Progenitor cell of endocrine pancreas (in vitro differentiated cells): Measurements from ENCODE around the gene ANKRD29. TPM values are rescaled to one million over a fixed set of nuclear protein-coding genes. Genes with fewer than 3 reads are reported as not detected.

ENCODE experiments used
- DNase-seq: peaks from one replicate; pipeline ENCODE4 v3.0.0; 2021; ENCODE audit warnings: low spot score; ENCODE audit not compliant: unreplicated experiment
- H3K27ac Mint-ChIP-seq: 2 replicates; pipeline ENCODE4 v1.8.0; 2021; ENCODE audit warnings: mild to moderate bottlenecking, moderate library complexity, mixed read lengths
- H3K27me3 Mint-ChIP-seq: 2 replicates; pipeline ENCODE4 v1.8.0; 2021; ENCODE audit warnings: mixed read lengths
- H3K36me3 Mint-ChIP-seq: 2 replicates; pipeline ENCODE4 v1.8.0; 2022; ENCODE audit warnings: mixed read lengths; ENCODE audit not compliant: insufficient read depth
- H3K4me1 Mint-ChIP-seq: 2 replicates; pipeline ENCODE4 v1.8.0; 2021; ENCODE audit warnings: low read depth, mixed read lengths
- H3K4me3 Mint-ChIP-seq: 2 replicates; pipeline ENCODE4 v1.8.0; 2021; ENCODE audit warnings: low read depth, mild to moderate bottlenecking, moderate library complexity, mixed read lengths
- H3K9me3 Mint-ChIP-seq: 2 replicates; pipeline ENCODE4 v1.8.0; 2021; ENCODE audit warnings: low read depth, mixed read lengths
- total RNA-seq: library from RNA; stranded (reverse); gene quantifications from 2 replicates; pipeline ENCODE4 v1.2.1, GENCODE V29; 2021
- TF ChIP-seq, protein P1 (sequence below): fragments of 200-600 bp; sonication (generic); IDR thresholded peaks from one replicate; pipeline ENCODE4 v1.5.0; 2021; ENCODE audit warnings: antibody characterized with exemption, mild to moderate bottlenecking; ENCODE audit not compliant: unreplicated experiment

Gene ANKRD29
- total RNA-seq, 1 donor from 2014 or later: 0.41 TPM

DNA sequence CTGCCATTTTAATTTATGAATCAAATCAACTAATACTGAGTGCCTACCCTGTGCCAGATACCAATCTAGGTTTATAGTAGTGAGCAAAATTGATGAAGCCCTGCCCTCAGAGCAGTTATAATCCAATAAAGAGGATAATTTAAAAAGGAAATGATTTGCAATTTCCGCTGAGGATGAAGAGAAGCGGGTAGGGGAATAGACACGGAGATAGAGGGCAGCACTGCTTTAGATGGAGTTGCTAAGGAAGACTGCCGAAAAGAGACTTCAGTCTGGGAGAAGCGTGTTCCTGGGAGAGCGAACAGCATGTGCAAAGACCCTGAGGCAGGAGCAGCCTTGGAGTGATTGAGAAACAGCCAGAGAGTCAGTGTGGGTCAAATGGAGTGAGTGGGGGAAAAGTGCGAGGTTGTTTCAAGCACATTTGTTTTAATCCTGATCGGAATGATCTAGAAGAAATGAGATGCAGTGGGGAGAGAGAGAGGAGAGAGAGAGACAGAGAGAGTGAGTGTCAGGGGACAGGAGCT, 38.9 kb upstream of the ANKRD29 start:
- Mint-ChIP-seq H3K4me3 (no peak overlapping the region), H3K4me1 (no peaks in the 10 kb centered on the region), H3K27ac (no peak overlapping the region), H3K36me3 (no peaks in the 10 kb centered on the region), H3K9me3 (no peaks in the 10 kb centered on the region), H3K27me3 (peaks cover 30% of the 10 kb centered on the region)
- TF ChIP-seq, protein P1, sequence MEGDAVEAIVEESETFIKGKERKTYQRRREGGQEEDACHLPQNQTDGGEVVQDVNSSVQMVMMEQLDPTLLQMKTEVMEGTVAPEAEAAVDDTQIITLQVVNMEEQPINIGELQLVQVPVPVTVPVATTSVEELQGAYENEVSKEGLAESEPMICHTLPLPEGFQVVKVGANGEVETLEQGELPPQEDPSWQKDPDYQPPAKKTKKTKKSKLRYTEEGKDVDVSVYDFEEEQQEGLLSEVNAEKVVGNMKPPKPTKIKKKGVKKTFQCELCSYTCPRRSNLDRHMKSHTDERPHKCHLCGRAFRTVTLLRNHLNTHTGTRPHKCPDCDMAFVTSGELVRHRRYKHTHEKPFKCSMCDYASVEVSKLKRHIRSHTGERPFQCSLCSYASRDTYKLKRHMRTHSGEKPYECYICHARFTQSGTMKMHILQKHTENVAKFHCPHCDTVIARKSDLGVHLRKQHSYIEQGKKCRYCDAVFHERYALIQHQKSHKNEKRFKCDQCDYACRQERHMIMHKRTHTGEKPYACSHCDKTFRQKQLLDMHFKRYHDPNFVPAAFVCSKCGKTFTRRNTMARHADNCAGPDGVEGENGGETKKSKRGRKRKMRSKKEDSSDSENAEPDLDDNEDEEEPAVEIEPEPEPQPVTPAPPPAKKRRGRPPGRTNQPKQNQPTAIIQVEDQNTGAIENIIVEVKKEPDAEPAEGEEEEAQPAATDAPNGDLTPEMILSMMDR: no peak
- no peak for DNase-seq

DNA sequence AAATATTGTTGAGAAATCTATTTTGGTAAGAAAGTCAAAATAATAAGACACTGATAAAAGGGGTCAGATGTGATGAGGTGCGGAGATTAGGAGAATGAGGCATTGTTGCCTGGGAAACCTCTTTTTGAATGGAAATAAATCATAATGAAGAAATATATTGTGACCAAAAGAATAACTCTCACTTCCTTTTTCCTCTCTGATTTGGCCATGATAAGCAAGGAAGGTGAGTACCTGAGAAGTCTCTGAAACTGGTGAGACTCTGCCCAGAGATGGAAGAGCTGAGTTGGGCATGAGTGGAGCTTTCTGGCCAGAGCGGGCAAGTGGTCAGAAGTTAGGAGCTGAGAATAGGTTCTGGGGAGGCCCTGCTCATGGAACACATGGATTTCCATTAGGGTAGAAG, 38.3 kb upstream of the ANKRD29 start:
- no peaks in the 10 kb centered on the region for H3K9me3 Mint-ChIP-seq
- DNase-seq: no peak
- TF ChIP-seq, protein P1: no peak
- H3K27ac Mint-ChIP-seq: no peak overlapping the region
- no peak overlapping the region for H3K4me3 Mint-ChIP-seq
- no peaks in the 10 kb centered on the region for H3K4me1 Mint-ChIP-seq
- no peaks in the 10 kb centered on the region for H3K36me3 Mint-ChIP-seq
- peaks cover 30% of the 10 kb centered on the region for H3K27me3 Mint-ChIP-seq

DNA sequence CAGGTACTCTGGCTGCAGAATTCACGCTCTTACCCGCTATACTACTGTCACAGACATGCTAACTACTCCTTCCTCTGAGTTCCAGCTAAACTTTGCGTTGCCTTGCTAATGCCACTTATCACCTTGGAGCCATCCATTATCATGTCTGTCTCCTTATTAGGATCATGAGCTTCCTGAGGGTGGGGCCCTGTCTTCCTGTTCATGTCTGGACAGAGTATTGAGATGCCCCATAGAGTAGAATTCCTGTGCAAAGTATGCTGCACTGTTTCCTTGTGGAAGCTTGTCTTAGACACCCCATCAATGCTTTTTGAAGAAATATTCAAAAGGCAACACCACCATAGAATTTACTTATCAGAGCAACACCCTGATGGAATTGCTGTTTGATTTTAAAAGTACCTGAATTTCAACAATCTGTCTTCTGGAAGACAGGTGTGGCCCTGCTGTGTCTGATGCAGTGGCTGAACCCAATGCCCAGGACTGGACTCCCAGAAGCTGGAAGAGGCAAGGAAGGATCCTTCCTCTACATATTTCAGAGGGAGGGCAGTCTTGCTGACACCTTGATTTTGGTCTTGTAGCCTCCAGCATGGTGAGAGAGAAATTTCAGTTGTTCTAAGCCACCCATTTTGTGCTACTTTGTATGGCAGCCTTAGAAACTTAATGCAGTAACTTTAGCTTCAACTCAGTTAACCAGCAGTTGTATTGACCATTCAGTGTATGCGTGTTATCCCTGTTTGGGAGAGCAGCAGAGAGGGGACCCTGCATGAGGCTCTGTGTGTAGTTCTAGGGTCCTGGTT, 32.1 kb upstream of the ANKRD29 start:
- TF ChIP-seq, protein P1: no peak
- no peak for DNase-seq
- H3K4me3 Mint-ChIP-seq: no peak overlapping the region
- no peaks in the 10 kb centered on the region for H3K9me3 Mint-ChIP-seq
- peaks cover 25% of the 10 kb centered on the region for H3K27me3 Mint-ChIP-seq
- H3K27ac Mint-ChIP-seq: no peak overlapping the region
- peaks cover 5% of the 10 kb centered on the region for H3K4me1 Mint-ChIP-seq
- no peaks in the 10 kb centered on the region for H3K36me3 Mint-ChIP-seq

DNA sequence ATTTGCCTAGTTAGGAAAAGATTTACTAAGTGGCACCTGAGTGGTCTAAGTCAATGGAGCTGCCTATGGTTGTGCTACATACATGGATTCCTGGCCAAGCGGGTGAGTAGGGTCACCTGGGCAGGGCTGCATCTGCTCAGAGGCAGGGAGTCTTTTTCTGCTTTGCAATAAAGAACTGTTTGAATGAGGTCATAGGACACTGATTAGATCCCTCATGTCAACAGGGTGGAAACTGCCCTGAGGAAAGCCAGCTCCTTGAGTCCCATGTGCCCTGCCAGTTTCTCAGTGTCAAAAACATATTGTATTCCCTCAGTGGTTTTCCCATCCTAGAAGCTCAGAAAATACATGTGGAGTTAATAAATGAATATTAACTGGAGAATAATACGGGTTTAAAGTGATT, 31.1 kb upstream of the ANKRD29 start:
- no peaks in the 10 kb centered on the region for H3K36me3 Mint-ChIP-seq
- H3K27ac Mint-ChIP-seq: no peak overlapping the region
- no peak for DNase-seq
- H3K9me3 Mint-ChIP-seq: no peaks in the 10 kb centered on the region
- H3K27me3 Mint-ChIP-seq: peaks cover 29% of the 10 kb centered on the region
- no peak overlapping the region for H3K4me3 Mint-ChIP-seq
- peaks cover 6% of the 10 kb centered on the region for H3K4me1 Mint-ChIP-seq
- TF ChIP-seq, protein P1: no peak

DNA sequence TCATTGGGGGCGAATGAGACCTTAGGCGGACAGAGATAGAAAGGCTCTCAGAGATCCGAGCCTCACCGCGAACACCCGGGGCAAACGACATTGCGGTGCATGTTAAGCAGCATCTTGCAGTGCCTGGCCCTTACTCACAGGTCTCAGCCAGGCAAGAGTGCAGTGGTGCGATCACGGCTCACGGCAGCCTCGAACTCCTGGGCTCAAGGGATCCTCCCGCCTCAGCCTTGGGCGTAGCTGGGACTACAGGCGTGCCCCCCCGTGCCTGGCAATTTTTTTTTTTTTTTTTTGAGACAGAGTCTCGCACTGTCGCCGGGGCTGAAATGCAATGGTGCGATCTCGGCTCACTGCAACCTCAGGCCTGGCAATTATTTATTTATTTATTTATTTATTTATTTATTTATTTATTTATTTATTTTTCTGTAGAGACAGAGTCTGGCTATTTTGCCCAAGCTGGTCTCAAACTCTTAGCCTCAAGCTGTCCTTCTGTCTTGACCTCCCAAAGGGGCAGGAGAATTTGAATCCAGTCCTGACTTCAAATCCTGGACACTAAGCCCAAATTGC, 27.9 kb upstream of the ANKRD29 start:
- H3K4me3 Mint-ChIP-seq: peak overlapping the region; percentile 43
- peaks cover 7% of the 10 kb centered on the region for H3K4me1 Mint-ChIP-seq
- no peaks in the 10 kb centered on the region for H3K36me3 Mint-ChIP-seq
- H3K9me3 Mint-ChIP-seq: no peaks in the 10 kb centered on the region
- H3K27me3 Mint-ChIP-seq: peaks cover 46% of the 10 kb centered on the region
- TF ChIP-seq, protein P1: no peak
- no peak overlapping the region for H3K27ac Mint-ChIP-seq
- no peak for DNase-seq
